ENCODE measurements around the gene STARD9. TPM values are rescaled to one million over a fixed set of nuclear protein-coding genes. Genes with fewer than 3 reads are reported as not detected.

The STARD9 gene
- total and polyA plus RNA-seq, 2 experiments from 2014 or later: 0.60 to 1.4 TPM

Other genes starting within 250 kb of the STARD9 start
- gene CAPN3, start 216.1 kb upstream of the STARD9 start, total RNA-seq (2014; rRNA removed; shearing (Covaris generic)): 5.7 and 8.6 TPM in 2 replicates
- 1.8 and 2.2 TPM in 2 replicates for gene CAPN3, start 216.1 kb upstream of the STARD9 start, polyA plus RNA-seq (2016; fragmentation: Nextera tagmentation; extraction: Ambion mirVana)
- 35.7 and 37.8 TPM in 2 replicates for gene ZNF106, start 84.5 kb upstream of the STARD9 start, total RNA-seq (2014; rRNA removed; shearing (Covaris generic))
- 43.8 and 44.5 TPM in 2 replicates for gene ZNF106, start 84.5 kb upstream of the STARD9 start, polyA plus RNA-seq (2016; fragmentation: Nextera tagmentation; extraction: Ambion mirVana)
- gene SNAP23, start 80.0 kb upstream of the STARD9 start, total RNA-seq (2014; rRNA removed; shearing (Covaris generic)): 47.4 and 57.0 TPM in 2 replicates
- 58.2 and 61.7 TPM in 2 replicates for gene SNAP23, start 80.0 kb upstream of the STARD9 start, polyA plus RNA-seq (2016; fragmentation: Nextera tagmentation; extraction: Ambion mirVana)
- 15.1 and 18.1 TPM in 2 replicates for gene LRRC57, start 26.8 kb upstream of the STARD9 start, total RNA-seq (2014; rRNA removed; shearing (Covaris generic))
- gene LRRC57, start 26.8 kb upstream of the STARD9 start, polyA plus RNA-seq (2016; fragmentation: Nextera tagmentation; extraction: Ambion mirVana): 14.1 and 14.4 TPM in 2 replicates
- 41.9 and 47.8 TPM in 2 replicates for gene HAUS2, start 26.8 kb upstream of the STARD9 start, total RNA-seq (2014; rRNA removed; shearing (Covaris generic))
- 22.1 and 26.7 TPM in 2 replicates for gene HAUS2, start 26.8 kb upstream of the STARD9 start, polyA plus RNA-seq (2016; fragmentation: Nextera tagmentation; extraction: Ambion mirVana)
- gene CDAN1, start 161.5 kb downstream of the STARD9 start, total RNA-seq (2014; rRNA removed; shearing (Covaris generic)): 13.0 and 17.8 TPM in 2 replicates
- gene CDAN1, start 161.5 kb downstream of the STARD9 start, polyA plus RNA-seq (2016; fragmentation: Nextera tagmentation; extraction: Ambion mirVana): 4.2 and 5.3 TPM in 2 replicates

All from GM23248 (cell line).